ENCODE data around the gene CXCR6.
A peak's percentile ranks its signal among the peaks of the same experiment; 100 is the strongest.
"Not testable (repeated sequence)": the region's sequence is repeated elsewhere in the genome, so short reads cannot be mapped to it uniquely, and the experiment has no call there.

Gene CXCR6

GRCh38 chr3:45990181-45990580 is 46.9 kb downstream of the CXCR6 start:
- no peak for DNase-seq (ENCODE audit: low read depth)

- no peak for DNase-seq (ENCODE audit: low read depth)
Measured at GRCh38 chr3:45991341-45991740, 48.1 kb downstream of the CXCR6 start.

GRCh38 chr3:45992133-45992729 is 49.0 kb downstream of the CXCR6 start:
- DNase-seq (ENCODE audit: low read depth): no peak

- no peak for DNase-seq (ENCODE audit: low read depth)
Measured at GRCh38 chr3:45992821-45993221, 49.6 kb downstream of the CXCR6 start.

- DNase-seq (ENCODE audit: low read depth): peak; percentile 12
Measured at GRCh38 chr3:45993421-45994027, 50.3 kb downstream of the CXCR6 start.

GRCh38 chr3:45994419-45995235 is 51.4 kb downstream of the CXCR6 start:
- peak; percentile 30 for DNase-seq (ENCODE audit: low read depth)

- peak; percentile 75 for DNase-seq (ENCODE audit: low read depth)
Measured at GRCh38 chr3:45995236-45996192, 52.2 kb downstream of the CXCR6 start, which contains the start of gene FYCO1. FYCO1 (minus strand) TSS chr3:45995824; CDS start chr3:45984910, 10,914 bp downstream.

GRCh38 chr3:45997499-45997898 is 54.2 kb downstream of the CXCR6 start:
- DNase-seq (ENCODE audit: low read depth): not testable (repeated sequence)

- no peak for DNase-seq (ENCODE audit: low read depth)
Measured at GRCh38 chr3:45997942-45998341, 54.7 kb downstream of the CXCR6 start.

Data from activated T-helper 1 cell treated with Interleukin-2 at 50 U/mL for 16 hours (primary cell).